ENCODE measurements around the gene GPC6.

DNA sequence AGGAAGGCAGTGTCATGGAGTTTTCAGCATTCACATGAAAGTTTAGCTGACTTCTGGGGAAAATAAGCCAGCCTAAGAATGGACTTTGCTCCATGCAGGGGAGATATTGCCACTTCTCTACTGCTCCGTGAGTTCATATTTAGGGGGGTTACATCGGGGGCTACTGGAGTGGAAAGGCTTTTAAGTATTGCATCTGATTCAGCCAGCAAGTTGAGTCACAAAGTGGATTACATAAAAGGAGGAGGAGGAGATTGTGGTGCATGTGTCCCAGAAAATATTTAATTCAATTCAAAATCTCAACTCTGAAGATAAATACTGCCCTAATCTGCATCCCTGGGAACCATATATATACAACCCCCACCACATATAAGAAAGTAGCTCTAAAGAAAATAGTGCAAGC is 635.7 kb downstream of the GPC6 start:
- TF ChIP-seq ZNF10 (tag by site-specific recombination; IDR thresholded peaks at IDR 0.05), result no peak
- TF ChIP-seq MEIS1 (CRISPR knock-in tag; IDR thresholded peaks at IDR 0.05; ENCODE audit: borderline replicate concordance), result no peak
- no peak for TF ChIP-seq REST (tag by site-specific recombination; IDR thresholded peaks at IDR 0.05)
